WI38 (cell line): Measurements from ENCODE around the gene MED13L.

Source experiments
- H3K4me3 ChIP-seq: 2 replicates; pipeline ENCODE4 v1.5.1; 2011; ENCODE audit warnings: low read depth, mild to moderate bottlenecking, control low read depth, low read length
- TF ChIP-seq, protein P1 (sequence below): IDR thresholded peaks from 2 replicates; pipeline ENCODE4 v1.5.1; 2012; ENCODE audit warnings: low read depth, mild to moderate bottlenecking, control low read depth, low read length

MED13L gene

GRCh38 chr12:115966376-115966775 lies 311.1 kb downstream of the MED13L start:
- TF ChIP-seq, protein P1, sequence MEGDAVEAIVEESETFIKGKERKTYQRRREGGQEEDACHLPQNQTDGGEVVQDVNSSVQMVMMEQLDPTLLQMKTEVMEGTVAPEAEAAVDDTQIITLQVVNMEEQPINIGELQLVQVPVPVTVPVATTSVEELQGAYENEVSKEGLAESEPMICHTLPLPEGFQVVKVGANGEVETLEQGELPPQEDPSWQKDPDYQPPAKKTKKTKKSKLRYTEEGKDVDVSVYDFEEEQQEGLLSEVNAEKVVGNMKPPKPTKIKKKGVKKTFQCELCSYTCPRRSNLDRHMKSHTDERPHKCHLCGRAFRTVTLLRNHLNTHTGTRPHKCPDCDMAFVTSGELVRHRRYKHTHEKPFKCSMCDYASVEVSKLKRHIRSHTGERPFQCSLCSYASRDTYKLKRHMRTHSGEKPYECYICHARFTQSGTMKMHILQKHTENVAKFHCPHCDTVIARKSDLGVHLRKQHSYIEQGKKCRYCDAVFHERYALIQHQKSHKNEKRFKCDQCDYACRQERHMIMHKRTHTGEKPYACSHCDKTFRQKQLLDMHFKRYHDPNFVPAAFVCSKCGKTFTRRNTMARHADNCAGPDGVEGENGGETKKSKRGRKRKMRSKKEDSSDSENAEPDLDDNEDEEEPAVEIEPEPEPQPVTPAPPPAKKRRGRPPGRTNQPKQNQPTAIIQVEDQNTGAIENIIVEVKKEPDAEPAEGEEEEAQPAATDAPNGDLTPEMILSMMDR: no peak

DNA sequence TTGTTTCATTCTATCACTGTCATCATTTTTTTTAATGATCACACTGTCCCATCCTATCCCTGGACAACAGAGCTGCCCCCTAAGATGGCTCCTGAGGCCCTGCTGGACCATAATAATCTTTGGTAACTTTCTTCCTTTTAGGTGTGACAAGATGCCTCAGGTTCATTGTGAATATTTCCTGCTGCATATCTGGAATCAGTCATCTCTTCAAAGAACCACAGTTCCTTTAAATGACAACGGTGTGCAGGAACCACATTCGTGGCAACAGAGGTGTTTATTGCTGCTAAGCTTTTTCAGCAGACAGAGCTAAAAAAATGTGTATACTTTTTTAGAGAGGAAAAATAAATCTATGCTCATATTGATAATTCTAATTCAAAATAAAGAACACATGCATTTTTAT lies 312.9 kb downstream of the MED13L start:
- TF ChIP-seq, protein P1: no peak

More at GRCh38 chr12:115966376-115966775, 311.1 kb downstream of the MED13L start:
- no peak overlapping the region for H3K4me3 ChIP-seq

DNA sequence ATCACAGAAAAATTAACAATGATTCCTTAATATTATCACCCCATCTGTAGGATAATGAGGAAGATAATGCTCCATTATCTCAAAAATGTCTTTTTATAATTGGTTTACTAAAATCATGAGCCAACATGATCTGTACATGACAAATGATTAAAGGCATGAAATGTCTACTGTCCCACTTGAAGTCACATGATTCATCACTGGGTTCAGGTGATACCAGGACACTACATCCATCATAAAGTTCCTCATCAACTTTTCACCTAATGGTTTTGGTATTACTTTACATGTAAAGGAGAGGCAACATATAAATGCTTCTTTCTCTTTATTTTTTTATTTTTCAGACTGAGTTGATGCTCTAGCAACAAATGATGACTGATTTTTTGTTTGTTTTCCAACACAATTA lies 313.3 kb downstream of the MED13L start:
- TF ChIP-seq, protein P1: no peak
- no peak overlapping the region for H3K4me3 ChIP-seq

More for the DNA sequence above, 312.9 kb downstream of the MED13L start:
- H3K4me3 ChIP-seq: no peak overlapping the region

GRCh38 chr12:115962216-115962615 lies 315.3 kb downstream of the MED13L start:
- TF ChIP-seq, protein P1: no peak
- H3K4me3 ChIP-seq: no peak overlapping the region

GRCh38 chr12:115960868-115961802 lies 316.4 kb downstream of the MED13L start:
- TF ChIP-seq, protein P1: no peak
- no peak overlapping the region for H3K4me3 ChIP-seq

- H3K4me3 ChIP-seq: no peak overlapping the region
- TF ChIP-seq, protein P1: no peak
Observed at GRCh38 chr12:115957686-115958290, 319.7 kb downstream of the MED13L start.

DNA sequence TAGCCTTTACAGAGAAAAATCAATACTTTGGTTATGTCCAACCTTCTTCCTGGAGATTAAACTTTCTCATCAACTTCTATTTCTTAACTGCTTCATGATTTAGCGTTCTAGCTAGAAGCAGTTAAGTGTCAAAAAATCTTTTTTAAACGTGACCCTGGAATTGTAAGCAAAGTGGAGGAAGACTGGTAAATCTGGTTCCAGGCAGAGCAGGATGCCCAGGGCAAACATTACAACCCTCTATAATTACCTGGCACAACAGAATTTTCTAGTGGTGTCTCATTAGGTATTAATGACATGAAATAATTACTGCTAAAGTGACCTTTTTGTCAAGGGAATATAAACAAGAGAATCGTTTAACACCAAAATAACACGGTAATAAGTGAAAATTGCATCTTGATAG lies 320.8 kb downstream of the MED13L start:
- TF ChIP-seq, protein P1: no peak
- no peak overlapping the region for H3K4me3 ChIP-seq
